ENCODE data around the gene ANO3.
"Not testable (repeated sequence)": the region's sequence is repeated elsewhere in the genome, so short reads cannot be mapped to it uniquely, and the experiment has no call there.

The ANO3 gene

GRCh38 chr11:26626346-26626745, 294.4 kb downstream of the ANO3 start:
- no peaks in the 10 kb centered on the region for H3K27me3 ChIP-seq
- no peaks in the 10 kb centered on the region for H3K36me3 ChIP-seq
- intact Hi-C loops (cut with DNase I; ENCODE audit: low total_unique reads), result no loop called here
- TF ChIP-seq, protein P1, sequence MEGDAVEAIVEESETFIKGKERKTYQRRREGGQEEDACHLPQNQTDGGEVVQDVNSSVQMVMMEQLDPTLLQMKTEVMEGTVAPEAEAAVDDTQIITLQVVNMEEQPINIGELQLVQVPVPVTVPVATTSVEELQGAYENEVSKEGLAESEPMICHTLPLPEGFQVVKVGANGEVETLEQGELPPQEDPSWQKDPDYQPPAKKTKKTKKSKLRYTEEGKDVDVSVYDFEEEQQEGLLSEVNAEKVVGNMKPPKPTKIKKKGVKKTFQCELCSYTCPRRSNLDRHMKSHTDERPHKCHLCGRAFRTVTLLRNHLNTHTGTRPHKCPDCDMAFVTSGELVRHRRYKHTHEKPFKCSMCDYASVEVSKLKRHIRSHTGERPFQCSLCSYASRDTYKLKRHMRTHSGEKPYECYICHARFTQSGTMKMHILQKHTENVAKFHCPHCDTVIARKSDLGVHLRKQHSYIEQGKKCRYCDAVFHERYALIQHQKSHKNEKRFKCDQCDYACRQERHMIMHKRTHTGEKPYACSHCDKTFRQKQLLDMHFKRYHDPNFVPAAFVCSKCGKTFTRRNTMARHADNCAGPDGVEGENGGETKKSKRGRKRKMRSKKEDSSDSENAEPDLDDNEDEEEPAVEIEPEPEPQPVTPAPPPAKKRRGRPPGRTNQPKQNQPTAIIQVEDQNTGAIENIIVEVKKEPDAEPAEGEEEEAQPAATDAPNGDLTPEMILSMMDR (IDR thresholded peaks at IDR 0.05), result no peak
- no peak for DNase-seq
- H3K4me3 ChIP-seq, result no peak overlapping the region
- H3K27ac ChIP-seq, result no peak overlapping the region
- H3K9me3 ChIP-seq, result no peaks in the 10 kb centered on the region
- H3K4me1 ChIP-seq, result no peaks in the 10 kb centered on the region

DNA sequence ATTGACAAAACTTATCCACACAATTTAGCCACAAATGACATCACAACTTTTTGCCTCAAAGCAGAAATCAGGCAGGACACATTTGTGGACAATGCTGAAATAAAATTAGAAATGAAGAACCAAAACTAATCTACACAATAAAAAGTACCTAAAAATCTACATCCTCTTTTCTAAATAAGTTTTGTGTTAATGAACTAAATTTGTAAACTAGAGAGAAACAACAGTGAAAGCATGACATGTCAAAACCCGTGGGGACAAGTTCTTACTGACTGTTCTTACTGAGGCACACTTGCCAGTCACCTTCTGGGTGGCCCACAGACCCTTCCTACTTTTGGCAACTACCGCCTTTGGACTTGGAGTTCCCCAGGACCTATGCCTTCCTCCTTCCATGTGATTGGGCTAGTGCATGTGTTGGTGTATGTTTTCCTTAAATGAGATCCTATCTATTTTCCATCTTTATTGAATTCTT, 300.8 kb downstream of the ANO3 start:
- Histone ChIP-seq H3K36me3 (no peaks in the 10 kb centered on the region), H3K27ac (no peak overlapping the region), H3K27me3 (no peaks in the 10 kb centered on the region), H3K4me1 (no peaks in the 10 kb centered on the region), H3K4me3 (no peak overlapping the region), H3K9me3 (no peaks in the 10 kb centered on the region)
- TF ChIP-seq, protein P1 (IDR thresholded peaks at IDR 0.05), result no peak
- intact Hi-C loops (cut with DNase I; ENCODE audit: low total_unique reads), result no loop called here
- no peak for DNase-seq

DNA sequence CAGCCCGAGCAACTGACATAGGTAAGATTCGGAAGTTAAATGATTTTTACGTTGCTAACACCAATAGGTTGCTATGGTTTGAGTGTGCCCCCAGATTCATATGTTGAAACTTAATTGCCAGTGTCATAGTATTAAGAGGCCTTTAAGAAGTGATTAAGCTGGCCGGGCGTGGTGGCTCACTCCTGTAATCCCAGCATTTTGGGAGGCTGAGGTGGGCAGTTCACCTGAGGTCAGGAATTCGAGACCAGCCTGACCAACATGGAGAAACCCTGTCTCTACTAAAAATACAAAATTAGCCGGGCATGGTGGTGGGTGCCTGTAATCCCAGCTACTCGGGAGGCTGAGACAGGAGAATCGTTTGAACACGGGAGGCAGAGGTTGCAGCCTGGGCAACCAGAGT, 311.4 kb downstream of the ANO3 start:
- H3K27me3 ChIP-seq; DNase-seq; intact Hi-C loops (cut with DNase I; ENCODE audit: low total_unique reads); H3K4me1 ChIP-seq; H3K27ac ChIP-seq; H3K4me3 ChIP-seq; H3K9me3 ChIP-seq; H3K36me3 ChIP-seq: not testable (repeated sequence)

DNA sequence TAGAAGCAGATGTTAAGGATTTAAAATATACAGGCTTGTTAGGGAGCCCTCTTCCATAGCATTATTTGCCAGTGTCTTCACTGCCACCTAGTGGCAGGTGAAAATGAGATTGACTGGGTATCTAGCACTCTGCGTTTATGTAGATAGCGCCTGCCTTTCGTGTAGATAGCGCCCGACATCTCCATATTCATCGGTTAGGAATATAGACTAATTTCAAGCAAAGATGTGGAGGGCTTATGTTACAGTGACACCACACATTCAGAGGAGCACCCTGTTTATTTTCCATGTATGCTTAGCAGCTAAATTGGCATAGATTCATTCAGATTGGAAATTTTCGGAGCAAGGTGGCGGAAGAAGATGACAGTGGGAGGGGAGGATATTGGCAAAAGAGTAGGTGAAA, 318.0 kb downstream of the ANO3 start:
- no peak overlapping the region for H3K4me3 ChIP-seq
- DNase-seq, result peak in 1 of 2 donors; percentile 34
- H3K27ac ChIP-seq, result no peak overlapping the region
- H3K4me1 ChIP-seq, result no peaks in the 10 kb centered on the region
- intact Hi-C loops (cut with DNase I; ENCODE audit: low total_unique reads), result no loop called here
- no peaks in the 10 kb centered on the region for H3K27me3 ChIP-seq
- TF ChIP-seq, protein P1 (IDR thresholded peaks at IDR 0.05), result peak; percentile 24 to 45
- H3K36me3 ChIP-seq, result no peaks in the 10 kb centered on the region
- H3K9me3 ChIP-seq, result no peaks in the 10 kb centered on the region

DNA sequence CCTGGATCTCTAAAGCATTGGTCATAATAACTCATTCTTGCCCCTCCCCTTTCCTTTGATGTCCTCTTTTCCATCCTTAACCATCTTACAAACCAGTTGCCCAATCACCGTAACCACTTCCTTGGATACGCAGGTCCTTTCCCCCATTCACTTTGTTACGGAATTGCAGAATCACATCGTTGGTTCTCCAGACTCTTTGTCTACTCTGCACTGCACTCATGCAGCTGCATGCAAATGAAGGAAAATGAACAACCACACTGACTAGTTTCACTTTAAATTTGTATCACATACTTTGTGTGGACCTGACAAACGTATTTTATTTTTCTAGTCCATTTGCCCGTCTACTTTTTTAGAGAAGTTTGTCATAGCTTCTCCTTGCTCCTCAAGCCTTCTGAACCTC, 320.0 kb downstream of the ANO3 start:
- H3K9me3 ChIP-seq, result no peaks in the 10 kb centered on the region
- DNase-seq, result no peak
- H3K4me1 ChIP-seq, result no peaks in the 10 kb centered on the region
- H3K27ac ChIP-seq, result no peak overlapping the region
- TF ChIP-seq, protein P1 (IDR thresholded peaks at IDR 0.05), result no peak
- H3K27me3 ChIP-seq, result no peaks in the 10 kb centered on the region
- intact Hi-C loops (cut with DNase I; ENCODE audit: low total_unique reads), result no loop called here
- H3K4me3 ChIP-seq, result no peak overlapping the region
- no peaks in the 10 kb centered on the region for H3K36me3 ChIP-seq

DNA sequence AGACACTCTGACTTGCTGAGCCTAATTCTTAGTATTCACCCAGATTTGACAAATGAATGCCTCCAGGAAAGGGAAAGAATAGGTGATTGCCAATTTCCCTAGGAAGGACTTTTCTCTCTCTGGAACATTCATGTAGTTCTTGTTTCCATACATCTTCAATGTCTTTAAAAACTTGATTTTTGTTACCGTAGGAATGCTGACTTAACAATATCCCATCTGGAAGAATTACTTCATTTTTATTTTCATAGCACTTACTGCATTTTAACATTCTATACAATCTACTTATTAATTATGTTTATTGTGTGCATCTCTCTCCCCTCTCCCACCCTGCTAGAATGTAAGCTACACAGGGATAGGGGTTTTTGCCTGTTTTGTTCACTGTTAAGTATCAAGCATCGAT, 323.4 kb downstream of the ANO3 start:
- H3K27me3 ChIP-seq, result no peaks in the 10 kb centered on the region
- no peak overlapping the region for H3K4me3 ChIP-seq
- H3K9me3 ChIP-seq, result no peaks in the 10 kb centered on the region
- H3K36me3 ChIP-seq, result no peaks in the 10 kb centered on the region
- H3K27ac ChIP-seq, result no peak overlapping the region
- DNase-seq, result no peak
- TF ChIP-seq, protein P1 (IDR thresholded peaks at IDR 0.05), result no peak
- no peaks in the 10 kb centered on the region for H3K4me1 ChIP-seq
- intact Hi-C loops (cut with DNase I; ENCODE audit: low total_unique reads), result no loop called here

Data from tibial artery (tissue), 4 donors.